Pons (tissue), 1 donor: ENCODE data around the gene SRGAP2B.
"Not testable (repeated sequence)": the region's sequence is repeated elsewhere in the genome, so short reads cannot be mapped to it uniquely, and the experiment has no call there.

Experiments used
- DNase-seq: peaks from one replicate; pipeline ENCODE4 v3.0.0-alpha.2; 2016; ENCODE audit warnings: low spot score

SRGAP2B gene

GRCh38 chr1:145095284-145096057, at the start of gene SRGAP2B, which contains the start of gene FAM72D:
SRGAP2B (minus strand) TSS chr1:145095328; CDS start chr1:145092901, 2,427 bp downstream.
FAM72D (plus strand) TSS chr1:145095974; CDS start chr1:145096848, 874 bp downstream.
- DNase-seq: not testable (repeated sequence)

GRCh38 chr1:145144264-145144913, 49.3 kb upstream of the SRGAP2B start:
- DNase-seq: not testable (repeated sequence)

- not testable (repeated sequence) for DNase-seq
Measured at GRCh38 chr1:145140549-145140948, 45.4 kb upstream of the SRGAP2B start.

GRCh38 chr1:145134476-145134875, 39.3 kb upstream of the SRGAP2B start:
- DNase-seq: not testable (repeated sequence)

- DNase-seq: peak; percentile 0
Measured at GRCh38 chr1:145128697-145129469, 33.8 kb upstream of the SRGAP2B start.

GRCh38 chr1:145127144-145127543, 32.0 kb upstream of the SRGAP2B start:
- not testable (repeated sequence) for DNase-seq

- not testable (repeated sequence) for DNase-seq
Measured at GRCh38 chr1:145125112-145125511, 30.0 kb upstream of the SRGAP2B start.

GRCh38 chr1:145123992-145124641, 29.0 kb upstream of the SRGAP2B start:
- not testable (repeated sequence) for DNase-seq

- DNase-seq: not testable (repeated sequence)
Measured at GRCh38 chr1:145123062-145123395, 27.9 kb upstream of the SRGAP2B start.

GRCh38 chr1:145122344-145123061, 27.4 kb upstream of the SRGAP2B start:
- not testable (repeated sequence) for DNase-seq

GRCh38 chr1:145119842-145120241, 24.7 kb upstream of the SRGAP2B start:
- not testable (repeated sequence) for DNase-seq

GRCh38 chr1:145115587-145116493, 20.7 kb upstream of the SRGAP2B start:
- DNase-seq: not testable (repeated sequence)

- not testable (repeated sequence) for DNase-seq
Measured at GRCh38 chr1:145114560-145115057, 19.5 kb upstream of the SRGAP2B start.

GRCh38 chr1:145112703-145113102, 17.6 kb upstream of the SRGAP2B start:
- not testable (repeated sequence) for DNase-seq

- DNase-seq: not testable (repeated sequence)
Measured at GRCh38 chr1:145111674-145112073, 16.5 kb upstream of the SRGAP2B start.

GRCh38 chr1:145103294-145103693, 8.2 kb upstream of the SRGAP2B start:
- DNase-seq: not testable (repeated sequence)

- DNase-seq: not testable (repeated sequence)
Measured at GRCh38 chr1:145101725-145102124, 6.6 kb upstream of the SRGAP2B start.

- DNase-seq: not testable (repeated sequence)
Measured at GRCh38 chr1:145094655-145095211, 395 bp downstream of the SRGAP2B start.

GRCh38 chr1:145093517-145094149, 1.5 kb downstream of the SRGAP2B start:
- DNase-seq: not testable (repeated sequence)
